HCT116 (cell line): ENCODE measurements around the gene EIF4E3. TPM values are rescaled to one million over a fixed set of nuclear protein-coding genes. Genes with fewer than 3 reads are reported as not detected.

Source experiments
- ATAC-seq: fragments of 200-7000 bp; cut with Tn5 transposase; 2 replicates; pipeline ENCODE4 v1.9.1; 2020; ENCODE audit warnings: mild to moderate bottlenecking, moderate library complexity
- BruUV-seq: library from RNA; stranded (reverse); fragments of 400-500 nt; replicated peaks from 2 replicates; lab custom pipeline; 2021; lab: Mats Ljungman, UMichigan
- CTCF ChIA-PET: fragments of 300-600 bp; sonication (Branson Sonifier 250); formaldehyde crosslinking; loops from one replicate; lab custom pipeline; 2021; ENCODE audit warnings: antibody characterized with exemption; lab: Charles Lee
- POLR2A ChIA-PET: fragments of 300-600, 350-600 bp; sonication (Branson Sonifier 250); formaldehyde crosslinking; loops from one replicate; lab custom pipeline; 2021; ENCODE audit warnings: antibody characterized with exemption; lab: Charles Lee
- RAD21 ChIA-PET, 2 experiments: fragments of 300-600 bp; sonication (Branson Sonifier 250); formaldehyde crosslinking; loops; one replicate each; lab custom pipeline; 2023; ENCODE audit warnings: low total read pairs in 2 of 2; ENCODE audit not compliant: uncharacterized antibody in 2 of 2, unreplicated experiment in 2 of 2, low non-redundant PET in 1 of 2; lab: Charles Lee
- DNase-seq: peaks from one replicate; pipeline ENCODE4 v3.0.0-alpha.2; 2010; ENCODE audit warnings: low read depth, low spot score
- H2AFZ ChIP-seq: fragments of 200-600 bp; shearing (Covaris generic), sonication (generic); 2 replicates; pipeline ENCODE4 v1.6.1; 2017; ENCODE audit warnings: low read depth, mixed run types, mixed read lengths, antibody characterized with exemption, low read length; ENCODE audit not compliant: poor library complexity, severe bottlenecking
- H3K27ac ChIP-seq: 2 replicates; pipeline ENCODE4 v1.5.1; 2012; ENCODE audit warnings: low read depth, low read length
- H3K27me3 ChIP-seq: fragments of 200-600 bp; sonication (generic); 2 replicates; pipeline ENCODE4 v1.6.1; 2016; ENCODE audit warnings: mixed run types, low read length, mixed read lengths; ENCODE audit not compliant: insufficient read depth
- H3K36me3 ChIP-seq, 2 experiments: fragments of 200-500 bp in 1 of 2; fragments of 200-600 bp in 1 of 2; sonication (Bioruptor generic) in 1 of 2; sonication (generic) in 1 of 2; 2 replicates each; pipeline versions ENCODE4 v1.5.1 to v1.6.1; 2014 to 2016; ENCODE audit warnings: low read length in 2 of 2, inconsistent platforms in 1 of 2, mixed read lengths in 1 of 2, mixed run types in 1 of 2; ENCODE audit not compliant: insufficient read depth in 2 of 2, control insufficient read depth in 1 of 2
- H3K4me1 ChIP-seq, 2 experiments: fragments of 200-600 bp in 1 of 2; sonication (generic) in 1 of 2; 2 replicates each; pipeline versions ENCODE4 v1.5.1 to v1.6.1; 2012 to 2017; ENCODE audit warnings: low read length in 2 of 2, inconsistent platforms in 1 of 2, mild to moderate bottlenecking in 1 of 2, mixed read lengths in 1 of 2, mixed run types in 1 of 2, moderate library complexity in 1 of 2; ENCODE audit not compliant: insufficient read depth in 2 of 2, control insufficient read depth in 1 of 2
- H3K4me2 ChIP-seq: fragments of 200-600 bp; sonication (generic); 2 replicates; pipeline ENCODE4 v1.6.1; 2017; ENCODE audit warnings: mixed run types, low read length, mixed read lengths
- H3K4me3 ChIP-seq, 2 experiments: fragments of 200-600 bp in 1 of 2; sonication (generic) in 1 of 2; replicated peaks in 1 of 2; 2 replicates each; pipeline ENCODE4 v1.5.1; 2011 to 2016; ENCODE audit warnings: low read length in 2 of 2, control low read depth in 1 of 2, low read depth in 1 of 2, mild to moderate bottlenecking in 1 of 2, mixed read lengths in 1 of 2, mixed run types in 1 of 2
- H3K79me2 ChIP-seq: fragments of 200-600 bp; sonication (generic); 2 replicates; pipeline ENCODE4 v1.6.1; 2017; ENCODE audit warnings: mild to moderate bottlenecking, mixed run types, low read length, moderate library complexity, mixed read lengths; ENCODE audit not compliant: insufficient read depth
- H3K9ac ChIP-seq: fragments of 200-600 bp; sonication (generic); 2 replicates; pipeline ENCODE4 v1.6.1; 2016; ENCODE audit warnings: low read length, mixed read lengths
- H3K9me2 ChIP-seq: fragments of 200-600 bp; sonication (generic), shearing (Covaris generic); 2 replicates; pipeline ENCODE4 v1.6.1; 2017; ENCODE audit warnings: mixed run types, mild to moderate bottlenecking, moderate library complexity; ENCODE audit not compliant: insufficient read depth
- H3K9me3 ChIP-seq, 2 experiments: fragments of 200-500 bp in 1 of 2; fragments of 200-600 bp in 1 of 2; sonication (Bioruptor generic) in 1 of 2; sonication (generic) in 1 of 2; 2 replicates each; pipeline ENCODE4 v1.6.1; 2014 to 2017; ENCODE audit warnings: low read length in 2 of 2, mixed read lengths in 2 of 2, inconsistent platforms in 1 of 2, low read depth in 1 of 2, mild to moderate bottlenecking in 1 of 2, mixed run types in 1 of 2, moderate library complexity in 1 of 2; ENCODE audit not compliant: control insufficient read depth in 1 of 2, insufficient read depth in 1 of 2
- H4K20me1 ChIP-seq: fragments of 200-600 bp; sonication (generic), shearing (Covaris generic); 2 replicates; pipeline ENCODE4 v1.6.1; 2017; ENCODE audit warnings: mixed run types, mild to moderate bottlenecking, moderate library complexity; ENCODE audit not compliant: insufficient read depth
- CTCF ChIP-seq, 3 experiments: fragments of 200-600 bp in 1 of 3; sonication (generic) in 1 of 3; IDR thresholded peaks in 2 of 3; conservative IDR thresholded peaks in 1 of 3; 2 replicates each; pipeline ENCODE4 v1.5.1; 2012 to 2017; ENCODE audit warnings: low read depth in 2 of 3, low read length in 2 of 3, antibody characterized with exemption in 1 of 3, borderline replicate concordance in 1 of 3, control low read depth in 1 of 3, mild to moderate bottlenecking in 1 of 3, mixed read lengths in 1 of 3, mixed run types in 1 of 3, moderate library complexity in 1 of 3; ENCODE audit not compliant: insufficient read depth in 1 of 3
- EZH2 ChIP-seq: fragments of 200-600 bp; sonication (generic); IDR thresholded peaks from 2 replicates; pipeline ENCODE4 v1.6.1; 2017; ENCODE audit warnings: antibody characterized with exemption, mixed run types
- FOSL1 ChIP-seq: IDR thresholded peaks from 2 replicates; pipeline ENCODE4 v1.6.1; 2012; ENCODE audit warnings: low read depth
- JUND ChIP-seq: IDR thresholded peaks from 2 replicates; pipeline ENCODE4 v1.6.1; 2012
- MAX ChIP-seq: IDR thresholded peaks from 2 replicates; pipeline ENCODE4 v1.6.1; 2012
- POLR2A ChIP-seq: IDR thresholded peaks from 2 replicates; pipeline ENCODE4 v1.7.0; 2011; ENCODE audit warnings: borderline replicate concordance; ENCODE audit not compliant: insufficient read depth, insufficient read length; ENCODE audit errors: extremely low read depth
- RAD21 ChIP-seq: IDR thresholded peaks from 2 replicates; pipeline ENCODE4 v1.6.1; 2012; ENCODE audit warnings: low read depth, mild to moderate bottlenecking
- SIN3A ChIP-seq: IDR thresholded peaks from 2 replicates; pipeline ENCODE4 v1.6.1; 2012; ENCODE audit warnings: low read depth
- SP1 ChIP-seq: IDR thresholded peaks from 2 replicates; pipeline ENCODE4 v1.6.1; 2012; ENCODE audit warnings: low read depth
- SRF ChIP-seq: IDR thresholded peaks from 2 replicates; pipeline ENCODE4 v1.6.1; 2012; ENCODE audit warnings: low read depth
- ZFX ChIP-seq: fragments of 450-650 bp; IDR thresholded peaks from 2 replicates; pipeline ENCODE4 v1.6.1; 2017
- ZNF274 ChIP-seq: fragments of 200-500 bp; sonication (Bioruptor generic); IDR thresholded peaks from 2 replicates; pipeline ENCODE4 v1.6.1; 2014; ENCODE audit warnings: mild to moderate bottlenecking, low read depth, low read length, inconsistent platforms
- intact Hi-C: fragments of 100-400 bp; cut with micrococcal nuclease; formaldehyde crosslinking; loops from 2 replicates; pipeline ENCODE4 v1.10.0; 2022
- total RNA-seq: library from RNA; stranded (reverse); gene quantifications from one replicate; pipeline ENCODE4 v1.2.1, GENCODE V29; 2021; ENCODE audit not compliant: unreplicated experiment
- TF ChIP-seq, protein P1 (sequence below): IDR thresholded peaks from 2 replicates; pipeline ENCODE4 v1.6.1; 2012
- TF ChIP-seq, protein P2 (sequence below): IDR thresholded peaks from 2 replicates; pipeline ENCODE4 v1.6.1; 2011; ENCODE audit warnings: mild to moderate bottlenecking, low read length, moderate library complexity; ENCODE audit not compliant: insufficient replicate concordance; ENCODE audit errors: extremely low read depth

Gene EIF4E3
- total RNA-seq, 1 experiment from 2014 or later, result 6.0 TPM

GRCh38 chr3:71636001-71636400, 89.2 kb downstream of the EIF4E3 start:
- no peaks in the 10 kb centered on the region for H3K4me1 ChIP-seq
- no peaks in the 10 kb centered on the region for H4K20me1 ChIP-seq
- H3K9me2 ChIP-seq, result no peaks in the 10 kb centered on the region
- no peaks in the 10 kb centered on the region for H3K27me3 ChIP-seq
- H3K79me2 ChIP-seq, result no peaks in the 10 kb centered on the region
- no peak overlapping the region for H3K27ac ChIP-seq
- no TSS peak for BruUV-seq
- no peaks in the 10 kb centered on the region for H3K9me3 ChIP-seq
- ChIA-PET CTCF (no interaction called here), POLR2A (no interaction called here), RAD21 (no interaction called here)
- H3K4me3 ChIP-seq, result no peak overlapping the region
- H2AFZ ChIP-seq, result no peak overlapping the region
- no peak for DNase-seq
- H3K9ac ChIP-seq, result no peak overlapping the region
- no peak for ATAC-seq
- TF ChIP-seq EZH2, result no peak
- TF ChIP-seq JUND, result no peak
- no peak for TF ChIP-seq CTCF (IDR thresholded peaks at IDR 0.05 in 2 of 3, conservative IDR thresholded peaks at IDR 0.05 in 1 of 3; ENCODE audit: borderline replicate concordance in 1 of 3, insufficient read depth in 1 of 3, low read depth in 2 of 3, low read length in 2 of 3)
- TF ChIP-seq SIN3A, result no peak
- TF ChIP-seq, protein P1, sequence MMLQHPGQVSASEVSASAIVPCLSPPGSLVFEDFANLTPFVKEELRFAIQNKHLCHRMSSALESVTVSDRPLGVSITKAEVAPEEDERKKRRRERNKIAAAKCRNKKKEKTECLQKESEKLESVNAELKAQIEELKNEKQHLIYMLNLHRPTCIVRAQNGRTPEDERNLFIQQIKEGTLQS, result no peak
- no peak for TF ChIP-seq SRF
- TF ChIP-seq RAD21, result no peak
- H3K36me3 ChIP-seq, result no peaks in the 10 kb centered on the region
- no peak overlapping the region for H3K4me2 ChIP-seq
- intact Hi-C loops, result no loop called here

GRCh38 chr3:71634671-71635070, 90.5 kb downstream of the EIF4E3 start:
- CTCF ChIA-PET, result no interaction called here
- TF ChIP-seq SRF (no peak), RAD21 (no peak), ZNF274 (no peak), ZFX (no peak), MAX (no peak), SP1 (no peak), POLR2A (no peak), SIN3A (no peak), FOSL1 (no peak)
- TF ChIP-seq, protein P2, sequence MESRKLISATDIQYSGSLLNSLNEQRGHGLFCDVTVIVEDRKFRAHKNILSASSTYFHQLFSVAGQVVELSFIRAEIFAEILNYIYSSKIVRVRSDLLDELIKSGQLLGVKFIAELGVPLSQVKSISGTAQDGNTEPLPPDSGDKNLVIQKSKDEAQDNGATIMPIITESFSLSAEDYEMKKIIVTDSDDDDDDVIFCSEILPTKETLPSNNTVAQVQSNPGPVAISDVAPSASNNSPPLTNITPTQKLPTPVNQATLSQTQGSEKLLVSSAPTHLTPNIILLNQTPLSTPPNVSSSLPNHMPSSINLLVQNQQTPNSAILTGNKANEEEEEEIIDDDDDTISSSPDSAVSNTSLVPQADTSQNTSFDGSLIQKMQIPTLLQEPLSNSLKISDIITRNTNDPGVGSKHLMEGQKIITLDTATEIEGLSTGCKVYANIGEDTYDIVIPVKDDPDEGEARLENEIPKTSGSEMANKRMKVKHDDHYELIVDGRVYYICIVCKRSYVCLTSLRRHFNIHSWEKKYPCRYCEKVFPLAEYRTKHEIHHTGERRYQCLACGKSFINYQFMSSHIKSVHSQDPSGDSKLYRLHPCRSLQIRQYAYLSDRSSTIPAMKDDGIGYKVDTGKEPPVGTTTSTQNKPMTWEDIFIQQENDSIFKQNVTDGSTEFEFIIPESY, result no peak
- TF ChIP-seq, protein P1, result no peak

More at GRCh38 chr3:71634671-71635070, 90.5 kb downstream of the EIF4E3 start:
- Histone ChIP-seq H3K27me3 (no peaks in the 10 kb centered on the region), H3K4me1 (no peaks in the 10 kb centered on the region), H3K79me2 (no peaks in the 10 kb centered on the region), H3K9ac (no peak overlapping the region), H2AFZ (no peak overlapping the region), H3K4me2 (no peak overlapping the region), H3K9me3 (no peaks in the 10 kb centered on the region), H4K20me1 (no peaks in the 10 kb centered on the region), H3K27ac (no peak overlapping the region), H3K36me3 (no peaks in the 10 kb centered on the region), H3K4me3 (no peak overlapping the region), H3K9me2 (no peaks in the 10 kb centered on the region)
- BruUV-seq, result no TSS peak
- ChIA-PET RAD21 (no interaction called here), POLR2A (no interaction called here)
- intact Hi-C loops, result no loop called here
- no peak for DNase-seq
- ATAC-seq, result no peak
